ENCODE results near the gene UNC79.
"Not testable (repeated sequence)": the region's sequence is repeated elsewhere in the genome, so short reads cannot be mapped to it uniquely, and the experiment has no call there.

The UNC79 gene

DNA sequence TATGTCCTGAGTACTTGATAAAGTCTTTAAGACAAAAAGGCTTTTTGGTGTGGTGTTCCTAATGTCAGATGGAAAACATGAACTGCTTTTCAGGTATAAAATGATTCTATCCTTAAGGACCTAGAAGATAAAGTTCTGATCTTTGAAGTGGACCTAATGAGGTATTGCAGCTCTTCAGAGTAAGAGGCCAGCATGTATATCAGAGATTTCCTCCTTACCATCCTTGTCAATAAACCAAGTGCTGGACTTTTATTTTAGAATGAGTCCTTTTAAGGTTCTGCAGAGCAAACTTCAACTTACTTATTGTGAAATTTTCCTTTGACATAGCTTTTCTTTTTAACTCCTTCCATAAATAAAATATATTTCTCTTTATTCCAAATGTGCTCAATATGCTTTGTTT, 50.1 kb downstream of the UNC79 start:
- no peaks in the 10 kb centered on the region for H3K36me3 ChIP-seq
- H4K20me1 ChIP-seq = no peaks in the 10 kb centered on the region
- H3K4me1 ChIP-seq = peaks cover 0 to 5% (median 0%) of the 10 kb centered on the region in 10 experiments; a peak in 2 of 20 replicates
- no peak overlapping the region for H3K9ac ChIP-seq
- no peak overlapping the region for H3K27ac ChIP-seq
- H3K4me3 ChIP-seq = no peak overlapping the region
- H3K9me3 ChIP-seq (replicated peaks in 1 of 11) = no peaks in the 10 kb centered on the region
- no peak overlapping the region for H3K4me2 ChIP-seq
- no peaks in the 10 kb centered on the region for H3K27me3 ChIP-seq
- no peak for TF ChIP-seq Cebpa-rat (IDR thresholded peaks at IDR 0.05)

DNA sequence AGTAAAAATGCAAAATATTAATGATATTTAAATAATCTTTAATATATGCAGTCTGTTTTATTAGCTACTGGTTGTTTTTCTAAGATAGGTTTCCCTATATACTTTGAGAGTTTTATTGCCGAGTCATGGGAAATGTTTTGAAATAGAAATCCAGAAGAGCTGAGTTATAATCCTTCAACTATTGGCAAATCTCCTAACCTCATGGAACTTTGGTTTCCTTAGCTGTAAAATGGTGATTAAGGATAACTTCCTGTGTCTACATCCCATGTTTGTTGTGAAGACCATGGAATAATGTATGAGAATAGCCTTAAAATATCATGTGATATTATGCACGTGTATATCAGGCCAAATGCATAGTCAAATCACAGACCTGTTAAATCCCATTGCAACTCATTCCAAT, 51.0 kb downstream of the UNC79 start:
- no peak for TF ChIP-seq Cebpa-rat (IDR thresholded peaks at IDR 0.05)
- Histone ChIP-seq H3K27ac (no peak overlapping the region), H3K4me2 (no peak overlapping the region), H3K4me1 (peaks cover 0 to 6% (median 0%) of the 10 kb centered on the region in 10 experiments; a peak in 3 of 20 replicates), H3K4me3 (no peak overlapping the region), H3K9ac (no peak overlapping the region), H3K9me3 (replicated peaks in 1 of 11) (no peaks in the 10 kb centered on the region), H3K36me3 (no peaks in the 10 kb centered on the region), H3K27me3 (no peaks in the 10 kb centered on the region), H4K20me1 (no peaks in the 10 kb centered on the region)

DNA sequence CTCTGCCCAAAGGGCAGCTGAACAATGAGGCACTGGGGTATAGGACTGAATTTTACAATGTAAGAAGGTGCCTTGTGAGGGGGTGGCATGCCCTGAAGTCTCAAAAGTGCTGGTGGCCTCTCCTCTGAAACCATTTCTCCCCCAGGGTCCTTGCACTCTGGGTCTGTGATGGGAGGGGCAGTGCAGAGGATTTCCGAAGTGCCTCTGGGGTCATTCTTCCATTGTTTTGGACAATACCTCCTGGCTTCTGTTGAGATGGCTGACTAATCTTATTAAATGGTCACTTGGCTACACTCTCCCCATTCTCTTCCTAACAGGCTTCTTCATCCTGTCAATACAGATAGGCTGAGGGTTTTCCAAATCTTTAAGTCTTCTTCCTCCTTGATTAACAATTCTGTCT, 59.3 kb downstream of the UNC79 start:
- H3K36me3 ChIP-seq = no peaks in the 10 kb centered on the region
- H3K27me3 ChIP-seq = no peaks in the 10 kb centered on the region
- H3K4me1 ChIP-seq = peaks cover 0 to 16% (median 0%) of the 10 kb centered on the region in 10 experiments; a peak in 7 of 20 replicates
- no peak for TF ChIP-seq Cebpa-rat (IDR thresholded peaks at IDR 0.05)
- no peak overlapping the region for H3K27ac ChIP-seq
- peaks cover 19 to 45% (median 21%) of the 10 kb centered on the region in 11 experiments for H3K9me3 ChIP-seq (replicated peaks in 1 of 11)
- no peak overlapping the region for H3K9ac ChIP-seq
- no peak overlapping the region for H3K4me2 ChIP-seq
- H3K4me3 ChIP-seq = no peak overlapping the region
- H4K20me1 ChIP-seq = no peaks in the 10 kb centered on the region

DNA sequence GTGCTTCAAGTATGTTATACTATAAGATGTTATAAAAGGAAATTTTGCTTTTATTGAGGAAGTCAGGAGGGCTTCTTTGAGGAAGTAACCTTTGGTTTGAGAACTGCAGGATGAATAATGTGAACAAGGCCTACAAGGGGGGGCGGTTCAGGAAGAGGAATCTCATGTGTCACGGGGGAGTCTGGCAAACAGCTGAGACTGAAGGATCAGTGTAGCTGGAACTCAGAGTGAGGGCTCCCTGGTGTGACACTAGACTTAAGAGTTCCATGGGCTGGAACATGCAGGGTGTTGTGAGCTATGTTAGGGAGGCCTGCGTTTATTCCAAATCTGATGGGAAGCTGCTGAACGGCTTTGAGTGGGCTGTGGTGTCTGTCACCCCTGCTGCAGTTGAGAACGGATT, 62.3 kb downstream of the UNC79 start:
- Histone ChIP-seq H3K27ac (peak overlapping the region in 2 of 11 experiments; percentile 44 to 50; a peak in 5 of 22 replicates), H3K4me1 (peaks cover 0 to 10% (median 0%) of the 10 kb centered on the region in 10 experiments; a peak in 7 of 20 replicates), H4K20me1 (no peaks in the 10 kb centered on the region), H3K4me2 (peak overlapping the region in 3 of 11 experiments; percentile 19 to 39 (median 38); a peak in 6 of 22 replicates), H3K9ac (no peak overlapping the region), H3K27me3 (no peaks in the 10 kb centered on the region), H3K9me3 (replicated peaks in 1 of 11) (peaks cover 24 to 53% (median 26%) of the 10 kb centered on the region in 11 experiments), H3K36me3 (no peaks in the 10 kb centered on the region), H3K4me3 (no peak overlapping the region)
- no peak for TF ChIP-seq Cebpa-rat (IDR thresholded peaks at IDR 0.05)

DNA sequence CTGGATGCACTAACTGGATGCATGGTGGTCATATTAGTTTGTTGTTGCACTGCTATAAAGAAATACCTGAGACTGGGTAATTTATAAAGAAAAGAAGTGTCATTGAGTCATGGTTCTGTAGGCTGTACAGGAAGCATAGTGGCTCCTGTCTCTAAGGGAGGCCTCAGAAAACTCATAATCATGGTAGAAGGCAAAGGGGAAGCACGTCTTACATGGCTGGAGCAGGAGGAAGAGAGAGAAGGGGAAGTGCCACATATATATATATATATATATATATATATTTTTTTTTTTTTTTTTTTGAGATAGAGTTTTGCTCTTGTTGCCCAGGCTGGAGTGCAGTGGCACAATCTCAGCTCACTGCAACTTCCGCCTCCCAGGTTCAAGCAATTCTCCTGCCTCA, 62.9 kb downstream of the UNC79 start:
- H3K4me3 ChIP-seq, H3K36me3 ChIP-seq, H3K27me3 ChIP-seq, H3K9ac ChIP-seq, H4K20me1 ChIP-seq: not testable (repeated sequence)
- Histone ChIP-seq H3K27ac (peak overlapping the region in 2 of 11 experiments; percentile 44 to 50; a peak in 4 of 22 replicates), H3K4me1 (peaks cover 0 to 10% (median 0%) of the 10 kb centered on the region in 10 experiments; a peak in 7 of 20 replicates), H3K4me2 (peak overlapping the region in 2 of 11 experiments; percentile 19 to 38; a peak in 4 of 22 replicates), H3K9me3 (replicated peaks in 1 of 11) (peaks cover 24 to 53% (median 26%) of the 10 kb centered on the region in 11 experiments)

DNA sequence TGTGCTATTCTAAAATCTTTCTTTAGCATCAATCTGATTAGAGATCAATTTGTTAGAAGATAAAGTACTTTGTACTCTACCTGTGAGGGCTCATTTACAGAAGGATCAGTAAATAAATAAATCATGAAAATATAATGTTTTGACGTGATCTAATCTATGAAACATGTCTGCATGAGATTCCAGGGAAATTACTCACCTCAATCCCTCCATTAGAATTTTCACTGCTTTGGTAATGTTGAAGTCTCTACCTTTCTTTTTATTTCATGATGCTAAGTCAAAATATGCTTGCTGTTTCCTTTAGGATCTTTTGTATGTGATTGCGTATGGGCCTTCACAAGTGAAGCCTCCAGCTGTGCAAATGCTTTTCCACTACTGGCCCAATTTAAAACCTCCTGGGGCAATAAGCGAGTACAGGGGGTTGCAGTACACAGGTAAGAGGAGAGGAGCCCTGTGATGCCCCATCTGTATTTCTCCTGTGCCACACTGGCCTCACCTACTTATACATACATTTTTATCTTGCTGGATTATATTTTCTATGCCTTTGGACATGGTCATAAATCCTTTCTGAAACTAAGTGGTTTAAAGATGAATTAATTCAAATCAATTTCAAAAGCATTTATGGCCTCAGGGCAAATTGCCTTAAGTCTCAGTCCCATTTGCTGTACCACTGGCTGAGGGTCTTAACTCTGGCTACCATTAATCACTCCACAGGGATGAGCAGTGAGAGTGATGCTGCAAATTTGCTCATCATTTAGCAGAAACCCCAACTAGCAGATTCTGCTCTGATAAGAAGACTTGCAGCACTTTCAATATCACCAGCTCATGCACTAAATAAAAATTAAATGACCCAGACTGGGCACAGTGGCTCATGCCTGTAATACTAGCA, 66.4 kb downstream of the UNC79 start:
- no peaks in the 10 kb centered on the region for H4K20me1 ChIP-seq
- peaks cover 24 to 38% (median 26%) of the 10 kb centered on the region in 11 experiments for H3K9me3 ChIP-seq (replicated peaks in 1 of 11)
- peaks cover 0 to 10% (median 0%) of the 10 kb centered on the region in 10 experiments; a peak in 7 of 20 replicates for H3K4me1 ChIP-seq
- no peaks in the 10 kb centered on the region for H3K27me3 ChIP-seq
- no peak overlapping the region for H3K4me3 ChIP-seq
- TF ChIP-seq Cebpa-rat (IDR thresholded peaks at IDR 0.05) = no peak
- no peak overlapping the region for H3K9ac ChIP-seq
- no peak overlapping the region for H3K4me2 ChIP-seq
- H3K36me3 ChIP-seq = no peaks in the 10 kb centered on the region
- no peak overlapping the region for H3K27ac ChIP-seq

DNA sequence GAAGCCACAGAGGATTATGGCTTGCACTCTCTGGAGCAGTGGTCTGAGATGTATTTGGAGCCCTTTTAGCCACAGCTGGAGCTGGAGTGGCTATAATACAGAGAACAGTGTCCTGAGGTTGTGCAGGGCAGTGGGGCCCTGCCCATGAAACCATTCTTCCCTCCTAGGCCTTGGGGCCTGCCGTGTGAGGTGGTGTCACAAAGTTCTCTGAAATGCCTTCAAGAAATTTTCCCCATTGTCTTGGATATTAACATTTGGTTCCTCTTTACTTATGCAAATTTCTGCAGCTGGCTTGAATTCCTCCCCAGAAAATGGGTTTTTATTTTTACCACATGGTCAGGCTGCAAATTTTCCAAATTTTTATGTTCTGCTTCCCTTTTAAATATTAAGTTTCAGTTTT, 79.3 kb downstream of the UNC79 start:
- H3K9ac ChIP-seq = peak overlapping the region in 2 of 11 experiments; percentile 45 to 49; a peak in 3 of 22 replicates
- H3K36me3 ChIP-seq = no peaks in the 10 kb centered on the region
- H3K4me1 ChIP-seq = peaks cover 0 to 32% (median 0%) of the 10 kb centered on the region in 10 experiments; a peak in 7 of 20 replicates
- peaks cover 0 to 6% (median under 1%) of the 10 kb centered on the region in 11 experiments; a peak in 3 of 22 replicates for H3K9me3 ChIP-seq (replicated peaks in 1 of 11)
- no peaks in the 10 kb centered on the region for H4K20me1 ChIP-seq
- TF ChIP-seq Cebpa-rat (IDR thresholded peaks at IDR 0.05) = no peak
- peak overlapping the region in 3 of 11 experiments; percentile 60 to 92 (median 87); a peak in 6 of 22 replicates for H3K4me2 ChIP-seq
- peak overlapping the region in 1 of 10 experiments; percentile 25; a peak in 1 of 20 replicates for H3K4me3 ChIP-seq
- no peaks in the 10 kb centered on the region for H3K27me3 ChIP-seq
- peak overlapping the region in 3 of 11 experiments; percentile 48 to 75 (median 63); a peak in 5 of 22 replicates for H3K27ac ChIP-seq

DNA sequence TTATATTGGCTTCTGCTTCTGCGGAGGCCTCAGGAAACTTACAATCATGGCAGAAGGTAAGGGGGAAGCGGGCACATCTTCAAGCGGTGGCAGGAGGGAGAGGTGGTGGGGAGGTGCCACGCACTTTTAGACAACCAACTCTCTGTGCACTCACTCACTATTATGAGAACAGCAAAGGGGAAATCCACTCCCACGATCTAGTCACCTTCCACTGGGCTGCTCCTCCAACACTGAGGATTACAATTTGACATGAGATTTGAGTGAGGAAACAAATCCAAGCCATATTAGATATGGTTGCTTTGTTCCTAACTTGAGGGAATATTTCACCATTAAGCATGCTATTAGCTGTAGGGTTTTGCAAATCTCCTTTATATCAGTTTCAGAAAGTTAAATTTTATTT, 80.3 kb downstream of the UNC79 start:
- Histone ChIP-seq H3K9me3 (replicated peaks in 1 of 11) (peaks cover 0 to 6% (median 0%) of the 10 kb centered on the region in 11 experiments; a peak in 2 of 22 replicates), H3K4me1 (peaks cover 0 to 32% (median 0%) of the 10 kb centered on the region in 10 experiments; a peak in 7 of 20 replicates), H3K27me3 (no peaks in the 10 kb centered on the region), H3K9ac (peak overlapping the region in 1 of 11 experiments; percentile 45; a peak in 2 of 22 replicates), H3K4me2 (peak overlapping the region in 3 of 11 experiments; percentile 60 to 92 (median 87); a peak in 5 of 22 replicates), H3K36me3 (no peaks in the 10 kb centered on the region), H4K20me1 (no peaks in the 10 kb centered on the region), H3K4me3 (no peak overlapping the region), H3K27ac (peak overlapping the region in 3 of 11 experiments; percentile 48 to 75 (median 59); a peak in 5 of 22 replicates)
- no peak for TF ChIP-seq Cebpa-rat (IDR thresholded peaks at IDR 0.05)

DNA sequence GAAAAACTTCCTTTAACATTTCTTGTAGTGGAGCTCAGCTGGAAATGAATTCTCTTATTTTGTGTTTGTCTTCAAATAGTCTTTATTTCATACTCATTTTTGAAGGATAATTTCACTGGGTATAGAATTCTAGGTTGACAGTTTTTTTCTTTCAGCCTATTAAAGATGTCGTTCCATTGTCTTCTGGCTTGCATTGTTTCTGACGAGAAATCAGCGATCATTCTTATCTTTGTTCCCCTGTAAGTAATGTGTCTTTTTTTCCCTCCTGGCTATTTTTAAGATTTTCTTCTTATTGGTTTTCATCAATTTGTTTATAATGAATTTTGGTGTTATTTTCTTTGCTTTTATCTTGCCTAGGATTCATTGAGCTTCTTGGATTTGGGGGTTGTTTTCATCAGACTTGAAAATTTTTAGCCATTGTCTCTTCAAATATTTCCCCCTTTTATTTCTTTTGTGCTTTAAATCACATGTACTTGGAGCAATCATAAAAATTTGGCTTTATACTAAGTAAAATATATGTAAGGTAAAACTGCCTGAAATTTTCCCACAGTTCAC, 89.4 kb downstream of the UNC79 start:
- no peaks in the 10 kb centered on the region for H4K20me1 ChIP-seq
- TF ChIP-seq Cebpa-rat (IDR thresholded peaks at IDR 0.05) = no peak

More for the DNA sequence above, 89.4 kb downstream of the UNC79 start:
- Histone ChIP-seq H3K4me1 (no peaks in the 10 kb centered on the region), H3K36me3 (no peaks in the 10 kb centered on the region), H3K9me3 (replicated peaks in 1 of 11) (peaks cover 33 to 63% (median 47%) of the 10 kb centered on the region in 11 experiments), H3K27ac (no peak overlapping the region), H3K4me2 (no peak overlapping the region), H3K9ac (no peak overlapping the region), H3K27me3 (no peaks in the 10 kb centered on the region), H3K4me3 (no peak overlapping the region)

Measured in BLaER1 treated with 17β-estradiol and CSF1 and Interleukin-3, amounts not matched to agents 10 nM and 100 nM (cell line).